Measurements from ENCODE around the gene ABCA3. TPM values are rescaled to one million over a fixed set of nuclear protein-coding genes. Genes with fewer than 3 reads are reported as not detected.

The ABCA3 gene
- total RNA-seq, 2 donors from 2014 or later, result 3.3 to 3.5 TPM

- no peak overlapping the region for H3K4me3 Mint-ChIP-seq
- H3K27me3 Mint-ChIP-seq (ENCODE audit: insufficient read depth), result no peaks in the 10 kb centered on the region
- H3K9ac ChIP-seq (ENCODE audit: extremely low read depth, low read length, poor library complexity, severe bottlenecking), result peak overlapping the region; percentile 87
- TF ChIP-seq, protein P1, sequence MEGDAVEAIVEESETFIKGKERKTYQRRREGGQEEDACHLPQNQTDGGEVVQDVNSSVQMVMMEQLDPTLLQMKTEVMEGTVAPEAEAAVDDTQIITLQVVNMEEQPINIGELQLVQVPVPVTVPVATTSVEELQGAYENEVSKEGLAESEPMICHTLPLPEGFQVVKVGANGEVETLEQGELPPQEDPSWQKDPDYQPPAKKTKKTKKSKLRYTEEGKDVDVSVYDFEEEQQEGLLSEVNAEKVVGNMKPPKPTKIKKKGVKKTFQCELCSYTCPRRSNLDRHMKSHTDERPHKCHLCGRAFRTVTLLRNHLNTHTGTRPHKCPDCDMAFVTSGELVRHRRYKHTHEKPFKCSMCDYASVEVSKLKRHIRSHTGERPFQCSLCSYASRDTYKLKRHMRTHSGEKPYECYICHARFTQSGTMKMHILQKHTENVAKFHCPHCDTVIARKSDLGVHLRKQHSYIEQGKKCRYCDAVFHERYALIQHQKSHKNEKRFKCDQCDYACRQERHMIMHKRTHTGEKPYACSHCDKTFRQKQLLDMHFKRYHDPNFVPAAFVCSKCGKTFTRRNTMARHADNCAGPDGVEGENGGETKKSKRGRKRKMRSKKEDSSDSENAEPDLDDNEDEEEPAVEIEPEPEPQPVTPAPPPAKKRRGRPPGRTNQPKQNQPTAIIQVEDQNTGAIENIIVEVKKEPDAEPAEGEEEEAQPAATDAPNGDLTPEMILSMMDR (conservative IDR thresholded peaks at IDR 0.05), result no peak
- peaks cover 2% of the 10 kb centered on the region for H3K9me3 Mint-ChIP-seq
- H3K4me1 Mint-ChIP-seq, result peaks cover 14% of the 10 kb centered on the region
- H3K27ac Mint-ChIP-seq, result peak overlapping the region; percentile 70
- no peak for DNase-seq
- peaks cover 7% of the 10 kb centered on the region for H3K4me1 ChIP-seq (ENCODE audit: control insufficient read depth, insufficient read depth, low read length)
- H3K36me3 Mint-ChIP-seq (ENCODE audit: low read depth), result peaks cover 55% of the 10 kb centered on the region
- no peaks in the 10 kb centered on the region for H3K9me3 ChIP-seq (ENCODE audit: control insufficient read depth, low read length)
- H3K27ac ChIP-seq (ENCODE audit: low read depth, low read length), result no peak overlapping the region
- WGBS, 2 experiments (ENCODE audit: insufficient coverage in 1 of 2, insufficient read length in 1 of 2), result 96 to 100% methylated on average over 1 to 7 of the region's 7 CpGs
- no peaks in the 10 kb centered on the region for H3K27me3 ChIP-seq (ENCODE audit: control insufficient read depth, insufficient read depth, low read length, poor library complexity, severe bottlenecking)
- H3K4me3 ChIP-seq (ENCODE audit: low read length), result no peak overlapping the region
- peaks cover 61% of the 10 kb centered on the region for H3K36me3 ChIP-seq (ENCODE audit: control insufficient read depth, insufficient read depth, low read length)
Observed at GRCh38 chr16:2252806-2253148, 87.8 kb downstream of the ABCA3 start.

- H3K36me3 ChIP-seq (ENCODE audit: control insufficient read depth, insufficient read depth, low read length), result peaks cover 52% of the 10 kb centered on the region
- Mint-ChIP-seq H3K36me3 (ENCODE audit: low read depth) (peaks cover 49% of the 10 kb centered on the region), H3K9me3 (peaks cover 2% of the 10 kb centered on the region), H3K4me3 (peak within 1 kb of the TSS; percentile 86), H3K27me3 (ENCODE audit: insufficient read depth) (no peaks in the 10 kb centered on the region), H3K27ac (peak within 1 kb of the TSS; percentile 96), H3K4me1 (peaks cover 14% of the 10 kb centered on the region)
- peak within 1 kb of the TSS; percentile 78 for H3K27ac ChIP-seq (ENCODE audit: low read depth, low read length)
- peaks cover 7% of the 10 kb centered on the region for H3K4me1 ChIP-seq (ENCODE audit: control insufficient read depth, insufficient read depth, low read length)
- 4 to 12% methylated on average over 32 to 88 of the region's 88 CpGs for WGBS, 2 experiments (ENCODE audit: insufficient coverage in 1 of 2, insufficient read length in 1 of 2)
- peak; percentile 98 for DNase-seq
- TF ChIP-seq, protein P1 (conservative IDR thresholded peaks at IDR 0.05), result peak; percentile 80
- H3K4me3 ChIP-seq (ENCODE audit: low read length), result peak within 1 kb of the TSS; percentile 92
- no peaks in the 10 kb centered on the region for H3K27me3 ChIP-seq (ENCODE audit: control insufficient read depth, insufficient read depth, low read length, poor library complexity, severe bottlenecking)
- H3K9me3 ChIP-seq (ENCODE audit: control insufficient read depth, low read length), result no peaks in the 10 kb centered on the region
- H3K9ac ChIP-seq (ENCODE audit: extremely low read depth, low read length, poor library complexity, severe bottlenecking), result peak within 1 kb of the TSS; percentile 87
Observed at GRCh38 chr16:2251296-2252111, 89.0 kb downstream of the ABCA3 start, which contains the start of gene ECI1. Gene ECI1, minus strand, starts transcription at chr16:2251587. Its CDS starts 21 bp downstream, at chr16:2251566.

DNA sequence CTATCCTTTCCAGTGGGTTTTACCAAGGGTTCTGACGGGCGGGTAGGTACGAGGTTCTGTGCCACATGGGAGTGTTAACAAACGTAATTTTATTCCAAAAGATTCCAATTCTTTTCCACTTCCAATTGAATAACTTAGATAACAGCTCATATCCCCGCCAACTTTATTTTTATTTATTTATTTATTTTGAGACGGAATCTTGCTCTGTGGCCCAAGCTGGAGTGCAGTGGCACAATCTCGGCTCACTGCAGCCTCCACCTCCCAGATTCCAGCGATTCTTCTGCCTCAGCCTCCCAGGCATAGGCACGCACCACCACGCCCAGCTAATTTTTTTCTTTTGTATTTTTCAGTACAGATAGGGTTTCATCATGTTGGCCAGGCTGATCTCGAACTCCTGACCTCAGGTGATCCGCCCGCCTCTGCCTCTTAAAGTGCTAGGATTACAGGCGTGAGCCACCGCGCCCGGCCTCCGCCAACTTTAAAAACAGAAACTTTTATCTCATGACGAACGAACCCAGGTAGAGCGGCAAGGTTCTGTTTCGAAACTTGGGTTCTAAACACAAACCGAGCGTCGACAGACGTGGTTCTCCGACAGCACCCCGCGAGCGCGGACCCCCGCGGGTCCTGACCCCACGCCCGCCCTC is 89.8 kb downstream of the ABCA3 start:
- 7 to 25% methylated on average over 11 to 34 of the region's 35 CpGs for WGBS, 2 experiments (ENCODE audit: insufficient coverage in 1 of 2, insufficient read length in 1 of 2)

More for the DNA sequence above, 89.8 kb downstream of the ABCA3 start:
- TF ChIP-seq, protein P1 (conservative IDR thresholded peaks at IDR 0.05), result no peak
- H3K27me3 Mint-ChIP-seq (ENCODE audit: insufficient read depth), result no peaks in the 10 kb centered on the region
- H3K36me3 ChIP-seq (ENCODE audit: control insufficient read depth, insufficient read depth, low read length), result peaks cover 52% of the 10 kb centered on the region
- H3K4me3 Mint-ChIP-seq, result peak overlapping the region; percentile 86
- H3K27ac Mint-ChIP-seq, result peak overlapping the region; percentile 89
- H3K9ac ChIP-seq (ENCODE audit: extremely low read depth, low read length, poor library complexity, severe bottlenecking), result peak overlapping the region; percentile 87
- H3K4me3 ChIP-seq (ENCODE audit: low read length), result peak overlapping the region; percentile 92
- H3K36me3 Mint-ChIP-seq (ENCODE audit: low read depth), result peaks cover 47% of the 10 kb centered on the region
- peaks cover 2% of the 10 kb centered on the region for H3K9me3 Mint-ChIP-seq
- no peak for DNase-seq
- peaks cover 14% of the 10 kb centered on the region for H3K4me1 Mint-ChIP-seq
- H3K27me3 ChIP-seq (ENCODE audit: control insufficient read depth, insufficient read depth, low read length, poor library complexity, severe bottlenecking), result no peaks in the 10 kb centered on the region
- peak overlapping the region; percentile 78 for H3K27ac ChIP-seq (ENCODE audit: low read depth, low read length)
- H3K4me1 ChIP-seq (ENCODE audit: control insufficient read depth, insufficient read depth, low read length), result peaks cover 7% of the 10 kb centered on the region
- no peaks in the 10 kb centered on the region for H3K9me3 ChIP-seq (ENCODE audit: control insufficient read depth, low read length)
